ENCODE results near the gene MMP13.
"Not testable (repeated sequence)": the region's sequence is repeated elsewhere in the genome, so short reads cannot be mapped to it uniquely, and the experiment has no call there.

- not testable (repeated sequence) for TF ChIP-seq CTCF (IDR thresholded peaks at IDR 0.05; ENCODE audit: low read depth, low read length); EZH2phosphoT487 (IDR thresholded peaks at IDR 0.05; ENCODE audit: low read depth)
These were observed 48.7 kb upstream of the MMP13 start for GRCh38 chr11:103004234-103004633.

Measured in OCI-LY3 (cell line).